ENCODE data around the gene NEU4.

NEU4 gene

GRCh38 chr2:241853651-241854341 is 44.8 kb downstream of the NEU4 start:
- peak in 1 of 14 donors; percentile 49 for DNase-seq

- DNase-seq: no peak
Measured at GRCh38 chr2:241854342-241855244, 45.6 kb downstream of the NEU4 start.

GRCh38 chr2:241855245-241855887 is 46.4 kb downstream of the NEU4 start:
- no peak for DNase-seq

GRCh38 chr2:241855888-241856422 is 47.0 kb downstream of the NEU4 start:
- no peak for DNase-seq

GRCh38 chr2:241857041-241857541 is 48.1 kb downstream of the NEU4 start:
- no peak for DNase-seq

GRCh38 chr2:241857572-241858121 is 48.7 kb downstream of the NEU4 start:
- DNase-seq: no peak

GRCh38 chr2:241858206-241859016 is 49.4 kb downstream of the NEU4 start, which contains the start of gene PDCD1:
Gene PDCD1, minus strand, starts transcription at chr2:241858894. Its CDS starts 56 bp downstream, at chr2:241858838.
- DNase-seq: no peak

GRCh38 chr2:241859017-241859435 is 50.0 kb downstream of the NEU4 start:
- no peak for DNase-seq

GRCh38 chr2:241859436-241860183 is 50.6 kb downstream of the NEU4 start:
- no peak for DNase-seq

- DNase-seq: no peak
Measured at GRCh38 chr2:241860184-241861078, 51.4 kb downstream of the NEU4 start.

GRCh38 chr2:241861264-241861663 is 52.3 kb downstream of the NEU4 start:
- no peak for DNase-seq

GRCh38 chr2:241862093-241862492 is 53.1 kb downstream of the NEU4 start:
- no peak for DNase-seq

GRCh38 chr2:241862775-241863535 is 54.0 kb downstream of the NEU4 start:
- DNase-seq: no peak

- no peak for DNase-seq
Measured at GRCh38 chr2:241863536-241863954, 54.6 kb downstream of the NEU4 start.

GRCh38 chr2:241864168-241864849 is 55.3 kb downstream of the NEU4 start:
- no peak for DNase-seq

GRCh38 chr2:241864850-241865213 is 55.8 kb downstream of the NEU4 start:
- no peak for DNase-seq

GRCh38 chr2:241865416-241865956 is 56.5 kb downstream of the NEU4 start:
- DNase-seq: no peak

Measured in C1 segment of cervical spinal cord (tissue), 14 donors.